Mucosa of gallbladder (tissue), 1 donor: Measurements from ENCODE around the gene ENTPD8. TPM values are rescaled to one million over a fixed set of nuclear protein-coding genes. Genes with fewer than 3 reads are reported as not detected.
"Not testable (repeated sequence)": the region's sequence is repeated elsewhere in the genome, so short reads cannot be mapped to it uniquely, and the experiment has no call there.

Source experiments
- DNase-seq: peaks from one replicate; pipeline ENCODE4 v3.0.0-alpha.2; 2020; ENCODE audit warnings: low spot score
- total RNA-seq: library from RNA; stranded (reverse); gene quantifications from one replicate; pipeline ENCODE4 v1.2.1, GENCODE V29; 2021
- donor health status: DM: no; HTN: no; CAD: no.

Gene ENTPD8
- total RNA-seq, 1 donor from 2014 or later, result 27.9 TPM

DNA sequence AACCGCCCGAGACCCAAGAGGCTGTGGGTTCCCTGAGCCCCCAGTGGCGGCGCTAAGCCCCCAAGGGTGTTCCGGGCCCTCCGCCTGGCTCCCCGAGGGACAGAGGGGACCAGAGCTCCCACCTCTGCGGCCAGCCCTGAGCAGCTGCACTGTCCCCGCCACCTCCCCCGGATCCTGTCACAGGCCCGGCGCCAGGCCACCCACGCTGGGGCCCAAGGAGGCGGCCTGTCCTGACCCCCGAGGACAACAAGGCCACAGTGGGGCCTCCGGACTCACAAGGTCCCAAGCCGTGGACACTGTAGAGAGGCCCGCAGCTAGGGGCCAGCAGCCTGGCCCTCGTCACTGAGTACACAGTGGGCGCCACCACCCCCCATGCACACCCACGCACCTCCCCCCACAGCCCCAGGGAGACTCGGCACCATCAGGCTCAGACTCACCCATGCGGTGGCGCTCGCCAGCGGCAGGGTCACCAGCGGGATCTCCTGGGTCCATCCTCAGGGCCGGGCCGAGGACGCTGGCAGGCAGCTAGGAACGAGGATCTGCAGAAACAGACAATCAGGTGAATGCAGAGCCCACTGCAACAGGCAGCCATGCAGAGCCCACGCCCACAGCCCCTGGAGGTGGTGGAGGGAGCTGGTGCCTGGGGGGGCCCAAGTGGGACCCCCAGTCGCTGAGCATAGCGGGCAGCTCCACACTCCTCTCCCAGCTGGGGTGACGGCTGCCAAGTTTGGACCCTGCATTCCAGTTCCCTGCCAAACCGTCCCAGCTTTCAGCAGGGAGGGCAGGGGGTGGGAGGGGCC, 46.1 kb downstream of the ENTPD8 start:
- no peak for DNase-seq

DNA sequence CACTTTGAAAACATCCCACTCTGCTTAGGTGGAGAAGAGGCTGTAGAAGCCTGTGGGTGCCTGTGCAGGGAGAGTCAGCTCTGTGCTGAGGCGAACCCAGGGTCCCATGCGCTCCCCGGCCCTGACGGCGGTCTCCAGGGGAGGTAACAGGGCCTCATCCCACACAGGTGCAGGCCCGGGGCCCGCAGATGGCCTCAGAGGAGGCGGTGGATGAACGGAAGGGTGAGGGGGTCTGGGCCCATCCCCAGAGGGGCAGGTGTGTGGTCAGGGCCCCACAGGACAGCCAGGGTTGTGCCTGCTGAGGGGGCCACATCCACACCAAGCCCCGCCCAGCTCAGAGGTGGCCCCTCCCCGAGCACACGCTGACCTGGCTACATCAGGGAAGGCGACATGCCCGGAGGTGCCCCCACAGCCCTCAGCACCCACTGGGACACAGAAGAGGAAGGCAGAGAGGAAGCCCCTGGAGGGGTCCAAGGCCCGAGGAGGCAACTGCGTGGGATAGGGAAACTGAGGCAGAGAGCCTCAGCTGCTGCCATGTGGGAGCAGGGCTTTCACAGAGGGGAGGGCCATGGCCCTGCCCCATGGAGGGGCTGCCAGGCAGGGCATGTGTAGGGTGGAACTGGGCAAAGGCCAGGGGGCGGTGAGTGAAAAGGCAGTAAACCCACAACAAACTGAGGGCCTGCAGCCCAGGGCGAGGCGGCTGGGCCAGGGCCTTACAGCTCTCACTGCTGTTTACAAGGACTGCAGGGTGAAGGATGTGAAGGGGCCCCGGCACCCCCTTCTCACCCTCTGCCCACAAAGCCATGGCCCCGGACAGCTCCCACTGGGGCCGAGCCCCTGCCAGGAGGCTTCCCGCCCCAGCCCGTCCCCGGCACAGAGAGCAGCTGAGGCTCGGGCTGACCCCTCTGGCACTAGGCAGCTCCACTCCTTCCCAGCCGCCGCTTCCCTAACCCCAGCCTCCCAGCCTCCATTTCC, 47.7 kb downstream of the ENTPD8 start:
- DNase-seq, result no peak

- no peak for DNase-seq
Measured at GRCh38 chr9:137392232-137393007, 48.7 kb downstream of the ENTPD8 start.

DNA sequence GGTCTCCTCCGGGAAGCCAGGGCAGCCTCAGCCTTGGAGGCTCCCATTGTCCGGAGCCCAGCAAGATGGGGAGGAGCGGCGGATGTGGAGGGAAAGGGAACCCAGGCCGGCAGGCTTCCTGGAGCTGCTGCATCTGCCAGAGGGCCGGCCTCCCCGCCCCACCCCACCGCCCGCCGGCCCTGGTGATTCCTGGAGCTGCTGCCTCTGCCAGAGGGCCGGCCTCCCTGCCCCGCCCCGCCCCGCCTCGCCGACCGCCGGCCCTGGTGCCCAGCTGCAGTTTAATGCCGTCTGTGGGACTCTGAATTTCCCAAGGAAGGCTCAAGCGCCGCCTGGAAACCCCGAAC, 49.8 kb downstream of the ENTPD8 start:
- peak; percentile 27 for DNase-seq

DNA sequence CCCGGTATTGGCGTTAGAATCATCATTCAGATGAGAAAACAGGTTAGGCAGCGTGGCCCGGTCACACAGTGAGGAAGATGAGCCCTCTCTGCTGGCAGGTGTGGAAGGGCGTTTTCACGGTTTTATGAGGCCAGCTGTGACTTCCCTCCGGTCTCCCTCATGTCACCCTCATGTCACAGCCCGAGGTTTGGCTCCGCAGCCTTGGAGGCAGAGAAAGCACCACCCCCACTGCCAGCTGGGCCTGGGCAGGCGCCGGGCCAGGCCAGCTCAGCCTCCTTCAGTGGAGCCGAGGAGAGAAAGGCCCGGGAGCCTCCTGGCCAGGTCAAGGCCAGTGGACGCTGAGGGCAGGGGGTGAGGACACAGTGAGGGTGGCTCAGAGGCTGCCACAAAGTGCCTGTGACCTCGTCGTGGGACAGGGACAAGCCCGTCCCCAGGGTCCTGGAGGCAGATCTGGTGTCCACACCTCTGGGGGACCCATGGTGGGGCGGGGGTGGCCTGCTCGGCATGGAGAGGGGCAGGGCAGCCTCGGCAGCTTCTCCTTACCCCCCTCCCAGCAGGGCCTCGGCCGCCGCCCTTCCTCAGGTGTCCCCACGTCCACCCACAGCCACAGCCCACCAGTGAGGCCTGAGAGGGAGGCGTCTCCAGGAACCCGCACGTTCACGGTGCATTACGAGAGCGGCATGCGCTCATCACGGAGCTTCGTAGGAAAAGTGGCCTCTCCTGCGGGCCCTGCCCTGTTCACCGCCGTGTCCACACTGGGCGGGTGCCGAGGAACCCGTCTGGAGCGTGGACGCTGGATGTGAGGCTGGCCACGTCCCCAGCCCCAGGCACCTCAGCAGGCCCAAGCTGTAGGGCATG, 50.4 kb downstream of the ENTPD8 start:
- no peak for DNase-seq

DNA sequence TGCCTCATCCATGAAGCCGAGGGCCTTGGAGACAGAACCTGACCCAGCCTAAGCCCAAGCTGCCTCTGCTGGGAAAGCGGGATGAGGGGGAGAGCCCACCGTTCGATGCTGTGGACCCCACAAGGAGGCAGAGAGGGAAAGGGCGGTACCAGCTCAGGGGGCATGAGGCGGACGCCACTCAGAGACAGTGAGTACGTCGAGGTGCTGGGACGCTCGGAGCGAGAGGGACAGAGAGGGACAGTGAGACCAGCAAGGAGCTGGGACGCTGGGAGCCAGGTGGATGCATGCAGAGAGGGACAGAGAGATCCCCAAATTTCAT, 51.8 kb downstream of the ENTPD8 start:
- DNase-seq, result no peak

GRCh38 chr9:137388589-137389427, 52.3 kb downstream of the ENTPD8 start:
- DNase-seq, result no peak

GRCh38 chr9:137387891-137388560, 53.1 kb downstream of the ENTPD8 start:
- no peak for DNase-seq

- no peak for DNase-seq
Measured at GRCh38 chr9:137387114-137387890, 53.9 kb downstream of the ENTPD8 start.

DNA sequence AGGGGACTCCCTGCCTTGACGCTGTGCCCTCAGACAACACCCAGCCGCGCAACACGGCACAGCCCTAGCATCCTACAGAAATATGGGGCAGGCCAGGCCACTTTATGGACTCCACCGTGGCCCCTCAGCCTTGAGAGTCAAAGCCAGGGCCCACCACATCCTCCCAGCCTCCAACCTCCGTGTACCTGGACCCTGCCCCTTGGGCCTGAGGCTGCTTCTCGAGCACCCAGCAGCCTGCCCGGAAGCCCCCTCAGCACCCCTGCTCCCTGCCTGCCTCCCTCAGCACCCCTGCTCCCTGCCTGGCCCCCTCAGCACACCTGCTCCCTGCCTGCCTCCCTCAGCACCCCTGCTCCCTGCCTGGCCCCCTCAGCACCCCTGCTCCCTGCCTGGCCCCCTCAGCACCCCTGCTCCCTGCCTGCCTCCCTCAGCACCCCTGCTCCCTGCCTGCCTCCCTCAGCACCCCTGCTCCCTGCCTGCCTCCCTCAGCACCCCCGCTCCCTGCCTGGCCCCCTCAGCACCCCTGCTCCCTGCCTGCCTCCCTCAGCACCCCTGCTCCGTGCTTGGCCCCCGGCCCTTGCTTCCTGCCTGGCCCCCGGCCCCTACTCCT, 54.5 kb downstream of the ENTPD8 start:
- not testable (repeated sequence) for DNase-seq

GRCh38 chr9:137385061-137385655, 56.0 kb downstream of the ENTPD8 start:
- DNase-seq, result no peak

Other genes with a start within 250 kb of the ENTPD8 start
- gene TPRN, start 240.6 kb downstream of the ENTPD8 start, total RNA-seq, result 74.4 TPM
- gene TMEM203, start 235.7 kb downstream of the ENTPD8 start, total RNA-seq, result 37.6 TPM
- gene NDOR1, start 235.7 kb downstream of the ENTPD8 start, total RNA-seq, result 29.5 TPM
- 16.8 TPM for gene RNF208, start 219.1 kb downstream of the ENTPD8 start, total RNA-seq
- gene CYSRT1, start 216.2 kb downstream of the ENTPD8 start, total RNA-seq, result 0.78 TPM
- gene RNF224, start 213.9 kb downstream of the ENTPD8 start, total RNA-seq, result 0.95 TPM
- 0.49 TPM for gene SLC34A3, start 210.5 kb downstream of the ENTPD8 start, total RNA-seq
- gene TUBB4B, start 200.1 kb downstream of the ENTPD8 start, total RNA-seq, result 296 TPM
- not detected for gene STPG3, start 190.1 kb downstream of the ENTPD8 start, total RNA-seq
- 61.2 TPM for gene NELFB, start 186.0 kb downstream of the ENTPD8 start, total RNA-seq
- 61.6 TPM for gene TOR4A, start 163.6 kb downstream of the ENTPD8 start, total RNA-seq
- 124 TPM for gene NRARP, start 139.1 kb downstream of the ENTPD8 start, total RNA-seq
- 47.6 TPM for gene EXD3, start 18.2 kb downstream of the ENTPD8 start, total RNA-seq
- 36.7 TPM for gene NOXA1, start 18.0 kb downstream of the ENTPD8 start, total RNA-seq
- 69.6 TPM for gene NSMF, start 18.0 kb upstream of the ENTPD8 start, total RNA-seq
- gene PNPLA7, start 109.0 kb upstream of the ENTPD8 start, total RNA-seq, result 16.5 TPM
- 86.8 TPM for gene MRPL41, start 110.5 kb upstream of the ENTPD8 start, total RNA-seq
- gene DPH7, start 137.6 kb upstream of the ENTPD8 start, total RNA-seq, result 33.9 TPM
- gene ZMYND19, start 149.2 kb upstream of the ENTPD8 start, total RNA-seq, result 22.2 TPM
- gene ARRDC1, start 164.3 kb upstream of the ENTPD8 start, total RNA-seq, result 134 TPM
- 100 TPM for gene EHMT1, start 177.6 kb upstream of the ENTPD8 start, total RNA-seq